Measurements from ENCODE around the gene FAM120C. TPM values are rescaled to one million over a fixed set of nuclear protein-coding genes. Genes with fewer than 3 reads are reported as not detected.

FAM120C gene
- total RNA-seq, 1 donor from 2014 or later, result 3.5 TPM

GRCh38 chrX:54198262-54198661, 15.2 kb upstream of the FAM120C start:
- no peak overlapping the region for H3K4me3 ChIP-seq (ENCODE audit: low read depth, low read length)
- no peaks in the 10 kb centered on the region for H3K27me3 ChIP-seq (ENCODE audit: control insufficient read depth, insufficient read depth, low read length)
- H3K36me3 ChIP-seq (ENCODE audit: control insufficient read depth, insufficient read depth, low read length), result no peaks in the 10 kb centered on the region
- no peak for TF ChIP-seq CTCF (IDR thresholded peaks at IDR 0.05; ENCODE audit: insufficient read depth, low read length, poor library complexity, severe bottlenecking)
- no peak for DNase-seq (ENCODE audit: low read depth)

DNA sequence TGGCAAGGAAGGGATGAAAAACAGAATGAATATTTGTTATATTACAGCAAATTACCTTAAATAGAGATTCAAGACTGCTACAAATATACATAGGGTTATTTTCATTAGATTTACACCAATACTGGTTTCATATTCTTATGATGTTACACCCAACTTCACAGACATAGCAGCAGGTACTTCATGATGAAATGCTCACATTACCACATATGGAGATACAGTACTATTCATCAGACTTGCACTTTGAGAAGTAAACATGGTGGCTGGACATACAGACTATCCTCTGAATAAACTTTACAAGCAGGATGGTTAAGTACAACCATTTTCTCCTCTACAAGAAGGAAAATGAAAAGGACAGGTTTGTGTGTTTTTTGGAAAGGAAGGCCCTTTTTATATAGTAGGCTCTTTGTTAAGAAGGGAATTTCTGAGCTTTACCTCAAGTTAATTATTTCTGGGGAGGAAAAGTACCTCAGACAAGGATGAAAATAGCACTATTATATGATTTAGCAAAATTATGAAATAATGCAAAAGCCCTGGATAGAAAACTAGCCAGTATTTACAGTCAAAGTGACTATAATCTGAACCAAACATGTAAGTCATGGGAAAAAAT, 12.0 kb upstream of the FAM120C start:
- H3K4me3 ChIP-seq (ENCODE audit: low read depth, low read length), result no peak overlapping the region
- no peaks in the 10 kb centered on the region for H3K27me3 ChIP-seq (ENCODE audit: control insufficient read depth, insufficient read depth, low read length)
- no peaks in the 10 kb centered on the region for H3K36me3 ChIP-seq (ENCODE audit: control insufficient read depth, insufficient read depth, low read length)
- TF ChIP-seq CTCF (IDR thresholded peaks at IDR 0.05; ENCODE audit: insufficient read depth, low read length, poor library complexity, severe bottlenecking), result no peak
- DNase-seq (ENCODE audit: low read depth), result no peak

DNA sequence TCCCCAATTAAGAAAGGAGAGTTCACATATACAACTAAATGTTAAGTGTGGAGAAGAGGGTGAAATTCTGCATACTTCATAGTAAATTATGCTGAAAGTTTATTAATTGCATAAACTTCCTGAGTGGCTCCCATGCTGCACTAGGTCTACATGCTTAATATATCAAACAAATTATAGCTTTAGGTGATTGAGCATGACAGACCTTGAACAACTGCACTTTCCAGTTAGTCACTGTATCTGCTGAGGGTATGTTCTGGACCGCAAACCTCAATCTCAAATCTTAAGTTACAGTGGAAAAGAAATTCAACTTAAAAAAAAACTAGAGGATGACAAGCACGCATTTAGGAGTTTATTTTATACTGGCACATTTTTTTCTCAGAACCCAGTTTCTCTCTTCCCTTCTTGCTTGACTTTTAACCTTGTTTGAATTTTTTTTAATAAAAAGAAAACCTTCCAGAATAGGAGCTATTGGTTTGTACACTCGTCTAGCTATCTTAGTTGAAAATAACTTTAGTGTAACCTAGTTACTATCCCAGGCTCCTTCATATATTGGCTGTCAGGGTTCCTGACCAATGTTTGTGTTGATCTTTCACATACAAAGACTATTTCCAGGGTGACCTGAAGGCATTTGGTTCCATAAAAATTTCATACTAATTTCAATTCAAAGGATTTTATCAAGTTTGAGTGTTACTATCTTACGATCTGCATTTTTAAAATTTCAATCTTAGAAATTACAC, 10.2 kb upstream of the FAM120C start:
- no peak for TF ChIP-seq CTCF (IDR thresholded peaks at IDR 0.05; ENCODE audit: insufficient read depth, low read length, poor library complexity, severe bottlenecking)
- DNase-seq (ENCODE audit: low read depth), result no peak
- Histone ChIP-seq H3K36me3 (ENCODE audit: control insufficient read depth, insufficient read depth, low read length) (no peaks in the 10 kb centered on the region), H3K4me3 (ENCODE audit: low read depth, low read length) (no peak overlapping the region), H3K27me3 (ENCODE audit: control insufficient read depth, insufficient read depth, low read length) (no peaks in the 10 kb centered on the region)

- Histone ChIP-seq H3K27me3 (ENCODE audit: control insufficient read depth, insufficient read depth, low read length) (no peaks in the 10 kb centered on the region), H3K36me3 (ENCODE audit: control insufficient read depth, insufficient read depth, low read length) (no peaks in the 10 kb centered on the region), H3K4me3 (ENCODE audit: low read depth, low read length) (no peak overlapping the region)
- TF ChIP-seq CTCF (IDR thresholded peaks at IDR 0.05; ENCODE audit: insufficient read depth, low read length, poor library complexity, severe bottlenecking), result no peak
- DNase-seq (ENCODE audit: low read depth), result no peak
These were observed 1.4 kb upstream of the FAM120C start for GRCh38 chrX:54184474-54184873.

DNA sequence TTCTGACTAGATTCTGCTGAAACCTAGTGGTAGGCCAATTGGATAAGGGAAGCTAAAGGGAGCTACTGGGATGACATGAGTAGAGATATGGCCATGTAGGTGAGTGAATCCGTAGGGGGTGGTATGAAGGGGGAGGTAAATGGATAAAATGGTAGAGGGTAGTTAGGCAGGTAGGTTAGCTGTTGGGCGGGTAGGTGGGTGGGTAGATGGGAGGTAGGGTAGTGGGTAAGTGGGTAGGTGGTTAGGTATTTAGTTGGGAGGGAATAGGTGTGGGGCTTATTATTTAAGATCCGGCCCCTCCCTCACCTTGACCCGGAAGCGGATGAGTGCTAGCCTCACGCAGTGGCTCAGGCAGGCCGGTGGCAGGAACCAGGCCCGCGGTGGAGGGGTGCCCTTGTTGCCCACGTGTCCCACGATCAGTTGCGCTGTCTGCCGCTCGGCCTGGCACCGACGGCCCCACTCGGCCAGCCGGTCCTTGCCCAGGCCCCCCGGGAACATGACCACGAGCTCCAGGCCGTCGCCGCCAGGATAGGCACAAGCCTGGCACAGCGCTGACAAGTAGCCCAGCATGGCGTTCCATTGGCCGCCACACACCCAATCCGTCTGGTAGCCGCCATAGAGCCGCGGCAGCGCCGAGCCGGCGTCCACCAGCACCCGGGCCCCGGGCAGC, 725 bp downstream of the FAM120C start:
- H3K36me3 ChIP-seq (ENCODE audit: control insufficient read depth, insufficient read depth, low read length), result no peaks in the 10 kb centered on the region
- peak overlapping the region; percentile 48 for H3K4me3 ChIP-seq (ENCODE audit: low read depth, low read length)
- no peak for TF ChIP-seq CTCF (IDR thresholded peaks at IDR 0.05; ENCODE audit: insufficient read depth, low read length, poor library complexity, severe bottlenecking)
- no peak for DNase-seq (ENCODE audit: low read depth)
- no peaks in the 10 kb centered on the region for H3K27me3 ChIP-seq (ENCODE audit: control insufficient read depth, insufficient read depth, low read length)
